Peyer's patch (tissue), 4 donors: ENCODE data around the gene ZNF414. TPM values are rescaled to one million over a fixed set of nuclear protein-coding genes. Genes with fewer than 3 reads are reported as not detected.

ENCODE experiments used
- DNase-seq, 3 donors: peaks; one replicate each; pipeline ENCODE4 v3.0.0-alpha.2; 2017 to 2019
- H3K27ac ChIP-seq, 4 donors: fragments of 200-600 bp; sonication (generic); one replicate each; pipeline ENCODE4 v1.5.1; 2016 to 2019
- H3K27me3 ChIP-seq, 2 donors: fragments of 200-600 bp; sonication (generic); one replicate each; pipeline ENCODE4 v1.5.1; 2019
- H3K36me3 ChIP-seq, 3 donors: fragments of 200-600 bp; sonication (generic); one replicate each; pipeline ENCODE4 v1.5.1; 2016 to 2019
- H3K4me1 ChIP-seq, 4 donors: fragments of 200-600 bp; sonication (generic); one replicate each; pipeline ENCODE4 v1.5.1; 2016 to 2019
- H3K4me3 ChIP-seq, 4 donors: fragments of 200-600 bp; sonication (generic); 1 replicate in 3 of 4; 2 replicates in 1 of 4; pipeline ENCODE4 v1.5.1; 2016 to 2019; ENCODE audit warnings: mild to moderate bottlenecking in 1 of 4
- H3K9me3 ChIP-seq, 4 donors: fragments of 200-600 bp; sonication (generic); one replicate each; pipeline ENCODE4 v1.5.1; 2016 to 2019; ENCODE audit warnings: mild to moderate bottlenecking in 1 of 4
- POLR2A ChIP-seq, 2 donors: fragments of 450-650 bp; IDR thresholded peaks; one replicate each; pipeline ENCODE4 v1.5.1; 2017; ENCODE audit warnings: antibody characterized with exemption in 2 of 2, mild to moderate bottlenecking in 2 of 2, moderate library complexity in 2 of 2
- total RNA-seq, 4 donors: library from RNA; depleted of rRNA; stranded (reverse); fragments of >200 nt; gene quantifications; one replicate each; pipeline ENCODE4 v1.1.0, GENCODE V29; 2016
- TF ChIP-seq, protein P1 (sequence below), 6 experiments: fragments of 450-650 bp in 4 of 6; fragments of 200-600 bp in 2 of 6; sonication (generic) in 1 of 6; IDR thresholded peaks; one replicate each; pipeline ENCODE4 v1.5.1; 2017 to 2019; ENCODE audit warnings: antibody characterized with exemption in 6 of 6, mild to moderate bottlenecking in 3 of 6, moderate library complexity in 1 of 6

ZNF414 gene
- total RNA-seq, 4 donors from 2014 or later: 12.4 to 45.2 (median 24.1) TPM

DNA sequence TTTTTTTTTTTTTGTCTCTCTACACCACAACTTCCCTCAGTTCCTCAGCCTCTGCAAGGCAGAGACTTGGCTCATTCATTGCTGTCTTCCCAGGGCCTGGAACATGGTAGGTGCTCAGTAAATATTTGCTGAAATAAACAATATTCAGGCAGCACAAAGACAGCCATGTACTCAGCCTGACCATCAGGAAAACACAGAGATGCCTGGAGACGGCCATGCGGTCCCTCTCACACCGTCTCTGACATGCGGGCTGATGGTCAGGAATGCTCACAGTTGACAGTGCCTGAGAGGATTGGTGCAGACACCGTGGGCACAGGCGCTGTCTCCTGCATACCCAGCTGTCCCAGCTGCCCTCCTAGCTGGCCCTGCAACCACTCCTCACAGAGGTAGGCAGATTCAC is 12.5 kb downstream of the ZNF414 start:
- Histone ChIP-seq H3K4me1 (peaks cover 0 to 14% (median 0%) of the 10 kb centered on the region in 4 donors), H3K27ac (peak overlapping the region in 1 of 4 donors; percentile 10), H3K9me3 (no peaks in the 10 kb centered on the region), H3K4me3 (no peak overlapping the region), H3K27me3 (no peaks in the 10 kb centered on the region), H3K36me3 (no peaks in the 10 kb centered on the region)
- no peak for DNase-seq
- TF ChIP-seq, protein P1, sequence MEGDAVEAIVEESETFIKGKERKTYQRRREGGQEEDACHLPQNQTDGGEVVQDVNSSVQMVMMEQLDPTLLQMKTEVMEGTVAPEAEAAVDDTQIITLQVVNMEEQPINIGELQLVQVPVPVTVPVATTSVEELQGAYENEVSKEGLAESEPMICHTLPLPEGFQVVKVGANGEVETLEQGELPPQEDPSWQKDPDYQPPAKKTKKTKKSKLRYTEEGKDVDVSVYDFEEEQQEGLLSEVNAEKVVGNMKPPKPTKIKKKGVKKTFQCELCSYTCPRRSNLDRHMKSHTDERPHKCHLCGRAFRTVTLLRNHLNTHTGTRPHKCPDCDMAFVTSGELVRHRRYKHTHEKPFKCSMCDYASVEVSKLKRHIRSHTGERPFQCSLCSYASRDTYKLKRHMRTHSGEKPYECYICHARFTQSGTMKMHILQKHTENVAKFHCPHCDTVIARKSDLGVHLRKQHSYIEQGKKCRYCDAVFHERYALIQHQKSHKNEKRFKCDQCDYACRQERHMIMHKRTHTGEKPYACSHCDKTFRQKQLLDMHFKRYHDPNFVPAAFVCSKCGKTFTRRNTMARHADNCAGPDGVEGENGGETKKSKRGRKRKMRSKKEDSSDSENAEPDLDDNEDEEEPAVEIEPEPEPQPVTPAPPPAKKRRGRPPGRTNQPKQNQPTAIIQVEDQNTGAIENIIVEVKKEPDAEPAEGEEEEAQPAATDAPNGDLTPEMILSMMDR (IDR thresholded peaks at IDR 0.05): no peak
- no peak for TF ChIP-seq POLR2A (IDR thresholded peaks at IDR 0.05)

DNA sequence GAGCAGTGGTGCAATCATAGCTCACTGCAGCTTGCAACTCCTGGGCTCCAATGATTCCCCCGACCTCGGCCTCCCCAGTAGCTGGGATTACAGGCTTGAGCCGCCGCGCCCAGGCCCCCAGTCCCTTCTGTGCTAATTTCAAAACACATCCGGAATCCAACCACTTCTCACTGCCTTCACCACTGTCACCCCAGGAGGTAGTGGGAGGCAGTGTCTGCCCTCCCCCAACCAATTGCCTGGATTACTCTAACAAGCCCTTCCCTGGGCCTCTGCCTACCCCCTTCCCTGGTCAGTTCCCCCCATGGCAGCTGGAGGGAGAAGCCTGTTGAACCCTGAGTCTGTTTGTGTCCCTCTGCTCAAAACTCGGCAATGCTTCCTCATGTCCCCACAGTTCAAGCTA is 13.8 kb downstream of the ZNF414 start:
- H3K4me3 ChIP-seq: no peak overlapping the region
- no peaks in the 10 kb centered on the region for H3K9me3 ChIP-seq
- DNase-seq: no peak
- H3K27ac ChIP-seq: no peak overlapping the region
- H3K4me1 ChIP-seq: peaks cover 0 to 3% (median 0%) of the 10 kb centered on the region in 4 donors
- H3K36me3 ChIP-seq: no peaks in the 10 kb centered on the region
- H3K27me3 ChIP-seq: no peaks in the 10 kb centered on the region
- TF ChIP-seq, protein P1 (IDR thresholded peaks at IDR 0.05): no peak
- TF ChIP-seq POLR2A (IDR thresholded peaks at IDR 0.05): no peak

DNA sequence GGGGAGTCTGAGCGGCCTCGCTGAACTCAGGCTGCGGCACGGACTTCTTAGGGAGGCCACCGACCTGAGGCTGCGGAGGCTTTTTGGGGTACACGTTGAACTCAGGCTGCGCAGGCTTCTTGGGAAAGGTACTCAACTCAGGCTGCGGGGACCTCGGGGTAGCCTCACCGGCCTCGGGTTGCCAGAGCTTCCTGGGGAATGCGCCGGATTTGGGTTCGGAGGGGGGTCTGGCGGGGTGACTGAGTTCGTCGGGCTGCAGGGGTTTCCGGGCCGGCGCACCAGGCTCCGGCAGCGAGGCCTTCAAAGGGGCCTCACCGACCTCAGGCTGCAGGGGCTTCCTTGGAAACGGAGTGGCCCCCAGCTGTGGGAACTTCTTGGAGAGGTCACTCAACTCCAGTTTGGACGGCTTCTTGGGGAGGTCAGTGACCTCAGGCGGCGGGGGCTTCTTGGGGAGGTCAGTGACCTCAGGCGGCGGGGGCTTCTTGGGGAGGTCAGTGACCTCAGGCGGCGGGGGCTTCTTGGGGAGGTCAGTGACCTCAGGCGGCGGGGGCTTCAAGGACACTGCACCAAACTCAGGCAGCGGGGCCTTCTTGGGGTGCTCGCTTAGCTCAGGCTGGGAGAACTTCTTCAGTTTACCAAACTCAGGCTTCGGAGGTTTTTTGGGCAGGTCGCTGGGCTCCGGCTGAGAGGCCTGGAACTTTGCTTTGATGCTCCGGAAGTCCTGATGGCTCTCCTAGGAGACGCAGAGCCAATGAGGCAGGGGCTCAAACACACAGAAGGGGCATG is 14.7 kb downstream of the ZNF414 start:
- Histone ChIP-seq H3K9me3 (no peaks in the 10 kb centered on the region), H3K4me1 (peaks cover 0 to 4% (median 0%) of the 10 kb centered on the region in 4 donors), H3K36me3 (no peaks in the 10 kb centered on the region), H3K27me3 (no peaks in the 10 kb centered on the region), H3K27ac (no peak overlapping the region), H3K4me3 (no peak overlapping the region)
- TF ChIP-seq POLR2A (IDR thresholded peaks at IDR 0.05): no peak
- TF ChIP-seq, protein P1 (IDR thresholded peaks at IDR 0.05): no peak
- no peak for DNase-seq

DNA sequence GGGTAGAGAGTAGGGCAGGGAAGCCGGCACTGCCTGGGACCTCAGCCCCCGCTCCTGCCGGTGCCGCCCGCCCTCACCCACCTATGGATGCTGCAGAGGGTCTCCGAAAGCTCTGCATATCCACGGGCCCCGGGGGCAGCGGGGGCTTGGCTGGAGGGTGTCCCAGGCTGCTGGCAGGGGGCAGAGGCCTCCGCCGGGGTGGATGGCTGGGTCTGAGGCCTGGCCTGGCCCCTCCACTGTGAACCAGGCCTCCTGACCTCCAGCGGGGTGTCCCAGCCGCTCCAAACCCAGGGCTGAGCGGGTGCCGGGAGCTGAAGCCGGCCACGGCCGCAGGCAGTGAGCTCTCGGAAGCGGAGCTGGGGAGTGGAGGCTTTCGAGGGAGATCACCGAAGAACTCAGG is 15.7 kb downstream of the ZNF414 start:
- no peaks in the 10 kb centered on the region for H3K9me3 ChIP-seq
- peaks cover 0 to 4% (median 0%) of the 10 kb centered on the region in 4 donors for H3K4me1 ChIP-seq
- no peak for TF ChIP-seq POLR2A (IDR thresholded peaks at IDR 0.05)
- TF ChIP-seq, protein P1 (IDR thresholded peaks at IDR 0.05): no peak
- H3K36me3 ChIP-seq: no peaks in the 10 kb centered on the region
- H3K4me3 ChIP-seq: no peak overlapping the region
- DNase-seq: no peak
- H3K27ac ChIP-seq: no peak overlapping the region
- no peaks in the 10 kb centered on the region for H3K27me3 ChIP-seq

DNA sequence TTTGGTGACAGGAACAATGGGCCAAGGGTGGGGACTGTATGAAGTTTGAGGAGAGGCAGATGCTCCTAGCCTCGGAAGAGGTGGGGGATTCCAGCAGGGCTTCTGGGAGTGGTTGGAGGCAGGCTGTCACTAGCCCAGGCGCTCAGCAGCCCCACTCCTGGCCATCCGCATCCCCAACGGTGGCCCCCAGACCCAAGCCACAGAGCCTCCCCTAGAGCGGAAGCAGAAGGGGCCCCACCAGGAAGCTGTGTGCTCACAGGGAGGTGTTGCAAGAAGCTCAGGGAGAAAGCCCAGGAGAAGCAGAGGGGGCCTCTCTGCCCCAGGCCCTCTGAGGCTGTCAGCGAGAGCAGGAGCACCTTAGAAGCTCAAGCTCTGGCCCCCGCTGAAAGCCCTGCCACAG is 19.8 kb downstream of the ZNF414 start:
- no peaks in the 10 kb centered on the region for H3K27me3 ChIP-seq
- TF ChIP-seq, protein P1 (IDR thresholded peaks at IDR 0.05): no peak
- no peak for TF ChIP-seq POLR2A (IDR thresholded peaks at IDR 0.05)
- peaks cover 0 to 9% (median 0%) of the 10 kb centered on the region in 3 donors for H3K36me3 ChIP-seq
- no peak overlapping the region for H3K4me3 ChIP-seq
- H3K27ac ChIP-seq: no peak overlapping the region
- H3K4me1 ChIP-seq: peaks cover 0 to 4% (median 0%) of the 10 kb centered on the region in 4 donors
- no peak for DNase-seq
- H3K9me3 ChIP-seq: no peaks in the 10 kb centered on the region
